SW 1271 (cell line): ENCODE measurements around the gene CDC20B.

Source experiments
- DNase-seq, 2 experiments: peaks; one replicate each; lab custom pipeline; 2025; lab: John Stamatoyannopoulos, UW

The CDC20B gene

GRCh38 chr5:55172937-55173686 lies at the start of gene CDC20B:
Gene CDC20B, minus strand, starts transcription at chr5:55173177. Its CDS starts 177 bp downstream, at chr5:55173000.
- DNase-seq: peak; percentile 19 to 79

- no peak for DNase-seq
Measured at GRCh38 chr5:55222092-55222984, 49.4 kb upstream of the CDC20B start.

GRCh38 chr5:55220433-55221185 lies 47.6 kb upstream of the CDC20B start:
- no peak for DNase-seq

- no peak for DNase-seq
Measured at GRCh38 chr5:55219770-55220169, 46.8 kb upstream of the CDC20B start.

- no peak for DNase-seq
Measured at GRCh38 chr5:55218967-55219366, 46.0 kb upstream of the CDC20B start.

GRCh38 chr5:55211184-55211874 lies 38.4 kb upstream of the CDC20B start:
- no peak for DNase-seq

- DNase-seq: no peak
Measured at GRCh38 chr5:55205001-55205400, 32.0 kb upstream of the CDC20B start.

GRCh38 chr5:55191165-55191564 lies 18.2 kb upstream of the CDC20B start:
- DNase-seq: no peak

- DNase-seq: no peak
Measured at GRCh38 chr5:55188656-55189540, 15.9 kb upstream of the CDC20B start.

- peak; percentile 13 to 49 for DNase-seq
Measured at GRCh38 chr5:55187370-55187769, 14.4 kb upstream of the CDC20B start.

- no peak for DNase-seq
Measured at GRCh38 chr5:55180016-55180415, 7.0 kb upstream of the CDC20B start.

- no peak for DNase-seq
Measured at GRCh38 chr5:55177078-55177477, 4.1 kb upstream of the CDC20B start.

GRCh38 chr5:55176176-55176818 lies 3.3 kb upstream of the CDC20B start:
- DNase-seq: no peak

- DNase-seq: no peak
Measured at GRCh38 chr5:55175781-55176175, 2.8 kb upstream of the CDC20B start.

GRCh38 chr5:55173687-55174230 lies 782 bp upstream of the CDC20B start:
- no peak for DNase-seq

GRCh38 chr5:55172051-55172899 lies 702 bp downstream of the CDC20B start:
- DNase-seq: peak; percentile 64 to 88

GRCh38 chr5:55171471-55171870 lies 1.5 kb downstream of the CDC20B start:
- DNase-seq: no peak

GRCh38 chr5:55162666-55163065 lies 10.3 kb downstream of the CDC20B start:
- no peak for DNase-seq
